Astrocyte (in vitro differentiated cells and primary cell): ENCODE data around the gene PFDN4.

Source experiments
- CTCF ChIP-seq: IDR thresholded peaks from 2 replicates; pipeline ENCODE4 v1.5.1; 2011; ENCODE audit warnings: low read depth, mild to moderate bottlenecking, inconsistent platforms, low read length, moderate library complexity; ENCODE audit not compliant: insufficient read depth
- EZH2 ChIP-seq: IDR thresholded peaks from 2 replicates; pipeline ENCODE4 v1.6.1; 2012; ENCODE audit warnings: mild to moderate bottlenecking, low read length, inconsistent platforms; ENCODE audit not compliant: insufficient read depth

- no peak for TF ChIP-seq CTCF
- TF ChIP-seq EZH2: no peak
These were observed 8.6 kb upstream of the PFDN4 start for GRCh38 chr20:54199283-54199682.
